ENCODE data around the gene FARSB. TPM values are rescaled to one million over a fixed set of nuclear protein-coding genes. Genes with fewer than 3 reads are reported as not detected.
"Not testable (repeated sequence)": the region's sequence is repeated elsewhere in the genome, so short reads cannot be mapped to it uniquely, and the experiment has no call there.

FARSB gene
- total RNA-seq, 1 donor from 2014 or later, result 20.0 TPM

DNA sequence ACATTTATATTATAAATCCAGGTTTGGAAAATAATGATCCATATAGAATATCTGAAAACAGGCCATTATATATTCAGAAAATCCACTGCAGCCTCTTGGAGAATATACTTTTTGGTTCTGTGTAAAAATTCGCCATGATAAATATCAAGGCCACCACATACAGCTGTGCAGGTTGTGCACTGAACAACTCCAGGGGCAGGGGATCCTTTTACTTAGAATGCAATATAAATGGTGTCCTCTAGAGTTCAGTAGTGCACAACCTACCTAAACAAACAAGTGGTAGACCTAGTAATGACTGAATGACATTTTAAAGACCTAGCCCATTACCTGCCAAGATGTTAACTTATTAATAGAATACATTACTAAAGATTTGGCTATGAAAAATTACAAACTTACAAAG lies 37.9 kb upstream of the FARSB start:
- TF ChIP-seq CTCF (IDR thresholded peaks at IDR 0.05; ENCODE audit: insufficient read depth, low read length, poor library complexity, severe bottlenecking), result peak; percentile 31
- no peak for DNase-seq (ENCODE audit: low read depth)
- no peaks in the 10 kb centered on the region for H3K36me3 ChIP-seq (ENCODE audit: control insufficient read depth, insufficient read depth, low read length)
- no peaks in the 10 kb centered on the region for H3K27me3 ChIP-seq (ENCODE audit: control insufficient read depth, insufficient read depth, low read length)
- H3K4me3 ChIP-seq (ENCODE audit: low read depth, low read length), result no peak overlapping the region

- H3K27me3 ChIP-seq (ENCODE audit: control insufficient read depth, insufficient read depth, low read length); DNase-seq (ENCODE audit: low read depth); H3K36me3 ChIP-seq (ENCODE audit: control insufficient read depth, insufficient read depth, low read length); H3K4me3 ChIP-seq (ENCODE audit: low read depth, low read length): not testable (repeated sequence)
Measured at GRCh38 chr2:222693413-222693812, 37.5 kb upstream of the FARSB start.

DNA sequence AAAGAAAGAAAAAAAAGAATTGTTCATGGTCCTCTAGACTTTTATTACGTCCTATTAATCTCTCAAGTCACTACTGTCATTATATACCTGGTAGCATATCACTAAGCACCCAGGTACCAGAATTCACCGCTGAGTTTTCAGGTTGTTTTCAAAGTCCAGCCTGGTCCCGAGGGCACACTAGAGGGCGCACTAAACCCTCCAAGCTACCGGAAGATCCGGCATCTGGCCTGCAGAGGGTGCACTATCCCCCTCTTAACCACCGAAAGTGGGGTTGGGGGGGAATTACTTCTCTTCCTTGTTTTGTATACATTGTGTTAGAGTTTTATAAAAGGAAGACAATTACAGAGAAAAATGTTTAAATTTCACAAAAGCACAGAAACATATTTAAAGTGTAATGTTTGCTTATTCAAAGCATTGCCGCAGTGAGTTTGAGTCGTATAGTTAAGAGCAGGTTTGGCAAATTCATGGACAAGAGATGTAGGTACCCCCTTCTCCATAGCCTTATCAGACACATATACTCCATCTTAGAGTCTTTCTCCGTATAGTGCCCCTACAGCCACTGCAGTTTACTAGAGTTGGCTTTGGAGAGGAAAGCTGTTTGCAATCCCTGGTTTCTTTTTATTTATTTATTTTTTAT lies 34.8 kb upstream of the FARSB start:
- no peak overlapping the region for H3K4me3 ChIP-seq (ENCODE audit: low read depth, low read length)
- peak; percentile 100 for TF ChIP-seq CTCF (IDR thresholded peaks at IDR 0.05; ENCODE audit: insufficient read depth, low read length, poor library complexity, severe bottlenecking)
- no peak for DNase-seq (ENCODE audit: low read depth)
- no peaks in the 10 kb centered on the region for H3K27me3 ChIP-seq (ENCODE audit: control insufficient read depth, insufficient read depth, low read length)
- no peaks in the 10 kb centered on the region for H3K36me3 ChIP-seq (ENCODE audit: control insufficient read depth, insufficient read depth, low read length)

- Histone ChIP-seq H3K27me3 (ENCODE audit: control insufficient read depth, insufficient read depth, low read length) (no peaks in the 10 kb centered on the region), H3K4me3 (ENCODE audit: low read depth, low read length) (no peak overlapping the region), H3K36me3 (ENCODE audit: control insufficient read depth, insufficient read depth, low read length) (no peaks in the 10 kb centered on the region)
- no peak for TF ChIP-seq CTCF (IDR thresholded peaks at IDR 0.05; ENCODE audit: insufficient read depth, low read length, poor library complexity, severe bottlenecking)
- no peak for DNase-seq (ENCODE audit: low read depth)
Measured at GRCh38 chr2:222689322-222689721, 33.4 kb upstream of the FARSB start.

GRCh38 chr2:222688917-222689316 lies 33.0 kb upstream of the FARSB start:
- H3K27me3 ChIP-seq (ENCODE audit: control insufficient read depth, insufficient read depth, low read length), result no peaks in the 10 kb centered on the region
- H3K4me3 ChIP-seq (ENCODE audit: low read depth, low read length), result no peak overlapping the region
- TF ChIP-seq CTCF (IDR thresholded peaks at IDR 0.05; ENCODE audit: insufficient read depth, low read length, poor library complexity, severe bottlenecking), result no peak
- H3K36me3 ChIP-seq (ENCODE audit: control insufficient read depth, insufficient read depth, low read length), result no peaks in the 10 kb centered on the region
- no peak for DNase-seq (ENCODE audit: low read depth)

DNA sequence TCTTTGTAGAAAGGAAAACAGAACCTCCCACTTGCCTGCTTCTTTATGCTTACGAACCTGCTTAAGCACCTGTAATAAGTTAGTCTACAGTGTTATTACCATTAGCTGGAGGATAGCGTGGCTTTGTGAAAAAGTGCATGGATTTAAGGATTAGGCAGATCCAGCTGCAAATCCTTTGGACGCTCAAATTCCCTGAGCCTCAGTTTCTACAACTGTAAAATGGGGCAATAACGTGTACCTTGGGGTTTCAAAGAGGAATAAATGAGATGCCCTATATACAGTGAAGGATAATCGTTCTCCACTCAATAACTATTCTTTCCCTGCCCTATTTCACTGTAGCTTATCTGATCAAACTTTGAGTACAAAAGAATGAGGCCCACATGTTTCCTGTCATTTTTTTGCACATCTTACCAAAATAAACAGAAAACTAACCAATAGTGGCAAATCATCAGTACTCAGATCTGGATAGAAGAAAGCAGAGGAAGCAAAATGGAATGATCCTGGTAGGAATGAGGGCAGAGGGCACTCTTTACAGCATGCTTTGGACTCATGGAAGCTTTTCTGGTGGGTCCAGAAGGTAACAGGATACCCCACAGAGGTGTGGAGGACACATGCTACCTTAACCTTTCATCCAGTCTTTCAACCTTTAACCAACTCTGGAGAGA lies 30.3 kb upstream of the FARSB start:
- Histone ChIP-seq H3K36me3 (ENCODE audit: control insufficient read depth, insufficient read depth, low read length) (no peaks in the 10 kb centered on the region), H3K4me3 (ENCODE audit: low read depth, low read length) (no peak overlapping the region), H3K27me3 (ENCODE audit: control insufficient read depth, insufficient read depth, low read length) (no peaks in the 10 kb centered on the region)
- TF ChIP-seq CTCF (IDR thresholded peaks at IDR 0.05; ENCODE audit: insufficient read depth, low read length, poor library complexity, severe bottlenecking), result no peak
- DNase-seq (ENCODE audit: low read depth), result no peak

Measured in kidney epithelial cell (primary cell).